Thoracic aorta (tissue), 2 donors: ENCODE measurements around the gene RPS15. TPM values are rescaled to one million over a fixed set of nuclear protein-coding genes. Genes with fewer than 3 reads are reported as not detected.
A peak's percentile ranks its signal among the peaks of the same experiment; 100 is the strongest.

Source experiments
- ATAC-seq: fragments of 150-250 bp; one replicate; pipeline ENCODE4 v1.8.0; 2017; ENCODE audit warnings: low read depth; ENCODE audit not compliant: insufficient number of reproducible peaks, low FRiP score
- DNase-seq: peaks from one replicate; pipeline ENCODE4 v3.0.0-alpha.2; 2020; ENCODE audit warnings: low spot score
- H3K27ac ChIP-seq, 2 donors: fragments of 200-600 bp; sonication (generic); 1 replicate in 1 of 2; 2 replicates in 1 of 2; pipeline ENCODE4 v1.5.1; 2016; ENCODE audit warnings: mild to moderate bottlenecking in 2 of 2, moderate library complexity in 2 of 2
- H3K27me3 ChIP-seq: fragments of 200-600 bp; sonication (generic); replicated peaks from 2 replicates; pipeline ENCODE4 v1.6.0; 2016; ENCODE audit warnings: mild to moderate bottlenecking; ENCODE audit not compliant: insufficient read depth
- H3K36me3 ChIP-seq: fragments of 200-600 bp; sonication (generic); one replicate; pipeline ENCODE4 v1.5.1; 2016
- H3K4me1 ChIP-seq, 2 donors: fragments of 200-600 bp; sonication (generic); 1 replicate in 1 of 2; 2 replicates in 1 of 2; pipeline versions ENCODE4 v1.5.1 to v1.6.0; 2016; ENCODE audit warnings: low read depth in 2 of 2, mild to moderate bottlenecking in 1 of 2; ENCODE audit not compliant: control insufficient read depth in 1 of 2
- H3K4me3 ChIP-seq: fragments of 200-600 bp; sonication (generic); 2 replicates; pipeline ENCODE4 v1.5.1; 2016; ENCODE audit warnings: mild to moderate bottlenecking
- H3K9me3 ChIP-seq: fragments of 200-600 bp; sonication (generic); 2 replicates; pipeline ENCODE4 v1.5.1; 2016
- total RNA-seq, 2 donors: library from RNA; depleted of rRNA; stranded (reverse); fragments of >200 nt; gene quantifications; one replicate each; pipeline versions ENCODE4 v1.1.0 to v1.2.3, GENCODE V29; 2016
- TF ChIP-seq, protein P1 (sequence below): fragments of 200-600 bp; sonication (generic); IDR thresholded peaks from one replicate; pipeline ENCODE4 v1.5.1; 2019; ENCODE audit warnings: antibody characterized with exemption

The RPS15 gene
- total RNA-seq, 2 donors from 2014 or later = 1,512 to 2,119 TPM

DNA sequence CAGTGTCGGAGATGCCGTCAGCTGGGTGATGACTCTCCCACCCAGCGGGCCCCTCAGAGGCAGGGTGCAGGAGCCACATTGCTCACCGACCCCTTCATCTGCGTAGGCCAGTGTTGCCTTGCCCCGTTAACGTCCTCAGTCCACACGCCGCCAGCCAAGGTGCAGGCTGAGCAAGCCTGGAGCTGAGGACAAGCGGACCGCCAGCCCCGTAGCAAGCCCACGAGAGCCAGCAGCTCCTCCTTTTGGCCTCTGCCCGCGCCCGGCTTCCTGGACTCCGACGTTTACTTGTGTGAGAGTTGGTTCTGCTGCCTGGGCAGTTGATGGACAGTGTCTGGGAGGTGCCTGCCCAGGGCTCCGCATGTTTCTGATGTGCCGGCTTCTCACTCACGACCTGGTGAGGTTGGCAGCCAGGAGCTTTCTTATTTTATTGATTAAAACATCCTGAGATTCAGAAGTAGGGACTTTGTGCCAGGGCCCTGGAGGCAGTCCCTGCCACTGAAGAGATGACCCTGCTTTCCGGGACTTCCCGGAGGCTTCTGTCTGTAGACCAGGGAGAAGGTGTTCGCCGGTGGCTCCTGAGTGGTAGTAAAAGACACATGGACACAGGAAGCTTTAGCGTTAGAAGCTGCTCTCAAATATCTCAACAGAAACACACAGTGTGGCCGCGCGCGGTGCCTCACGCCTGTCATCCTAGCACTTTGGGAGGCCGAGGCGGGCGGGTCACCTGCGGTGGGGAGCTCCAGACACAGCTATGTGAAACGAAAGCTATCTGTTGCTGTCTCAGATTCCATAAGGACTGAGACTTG lies 25.0 kb upstream of the RPS15 start:
- H3K4me3 ChIP-seq = no peak overlapping the region
- H3K27ac ChIP-seq = no peak overlapping the region
- H3K9me3 ChIP-seq = no peaks in the 10 kb centered on the region
- no peak for ATAC-seq
- no peak for DNase-seq
- peaks cover 48 to 80% of the 10 kb centered on the region in 2 donors for H3K4me1 ChIP-seq
- TF ChIP-seq, protein P1, sequence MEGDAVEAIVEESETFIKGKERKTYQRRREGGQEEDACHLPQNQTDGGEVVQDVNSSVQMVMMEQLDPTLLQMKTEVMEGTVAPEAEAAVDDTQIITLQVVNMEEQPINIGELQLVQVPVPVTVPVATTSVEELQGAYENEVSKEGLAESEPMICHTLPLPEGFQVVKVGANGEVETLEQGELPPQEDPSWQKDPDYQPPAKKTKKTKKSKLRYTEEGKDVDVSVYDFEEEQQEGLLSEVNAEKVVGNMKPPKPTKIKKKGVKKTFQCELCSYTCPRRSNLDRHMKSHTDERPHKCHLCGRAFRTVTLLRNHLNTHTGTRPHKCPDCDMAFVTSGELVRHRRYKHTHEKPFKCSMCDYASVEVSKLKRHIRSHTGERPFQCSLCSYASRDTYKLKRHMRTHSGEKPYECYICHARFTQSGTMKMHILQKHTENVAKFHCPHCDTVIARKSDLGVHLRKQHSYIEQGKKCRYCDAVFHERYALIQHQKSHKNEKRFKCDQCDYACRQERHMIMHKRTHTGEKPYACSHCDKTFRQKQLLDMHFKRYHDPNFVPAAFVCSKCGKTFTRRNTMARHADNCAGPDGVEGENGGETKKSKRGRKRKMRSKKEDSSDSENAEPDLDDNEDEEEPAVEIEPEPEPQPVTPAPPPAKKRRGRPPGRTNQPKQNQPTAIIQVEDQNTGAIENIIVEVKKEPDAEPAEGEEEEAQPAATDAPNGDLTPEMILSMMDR = no peak
- H3K36me3 ChIP-seq = peaks cover 4% of the 10 kb centered on the region
- H3K27me3 ChIP-seq = no peaks in the 10 kb centered on the region

DNA sequence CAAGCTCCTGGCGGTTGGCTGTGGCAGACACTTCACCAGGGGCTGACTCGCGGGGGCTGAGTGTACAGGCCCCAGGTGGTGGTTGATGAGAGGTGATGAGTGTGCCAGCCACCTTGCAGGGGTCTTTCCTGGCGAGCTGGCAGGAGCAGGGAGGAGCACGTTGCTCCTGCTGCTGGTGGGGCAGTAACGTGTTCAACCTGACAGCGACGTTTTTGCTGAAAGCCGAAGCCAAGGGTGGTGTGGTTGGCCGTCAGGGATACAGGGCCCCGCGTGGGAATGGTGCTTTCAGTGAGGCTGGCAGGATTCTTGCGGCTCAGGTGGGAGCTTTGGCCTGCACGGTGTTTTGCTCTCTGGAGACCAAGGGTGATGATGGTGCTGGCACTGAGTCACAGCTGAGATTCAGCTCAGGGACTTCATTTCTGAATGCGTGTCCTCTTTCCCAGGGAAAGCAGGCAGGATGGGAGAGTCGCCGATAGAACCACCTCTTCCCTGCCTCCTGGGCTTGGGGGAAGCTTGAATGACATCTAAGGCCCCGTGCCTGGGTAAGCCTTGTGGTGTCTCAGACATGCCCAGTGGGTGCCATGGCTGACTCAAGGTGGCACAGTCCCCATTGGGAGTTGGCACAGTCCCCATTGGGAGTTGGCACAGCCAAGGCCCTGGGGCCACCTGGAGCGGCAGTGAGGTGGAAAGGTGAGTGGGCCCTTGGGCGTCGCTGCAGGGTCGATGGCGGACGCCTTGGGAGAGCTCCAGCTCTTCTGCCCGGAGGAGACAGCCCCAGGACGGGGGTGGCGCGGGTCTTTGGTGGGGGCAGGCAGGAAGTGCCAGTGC lies 22.0 kb upstream of the RPS15 start:
- H3K4me1 ChIP-seq = peaks cover 26 to 55% of the 10 kb centered on the region in 2 donors
- H3K27me3 ChIP-seq = no peaks in the 10 kb centered on the region
- TF ChIP-seq, protein P1 = no peak
- DNase-seq = no peak
- ATAC-seq = no peak
- peak overlapping the region; percentile 50 for H3K4me3 ChIP-seq
- H3K9me3 ChIP-seq = no peaks in the 10 kb centered on the region
- peak overlapping the region; percentile 77 to 78 for H3K27ac ChIP-seq
- peaks cover 30% of the 10 kb centered on the region for H3K36me3 ChIP-seq

DNA sequence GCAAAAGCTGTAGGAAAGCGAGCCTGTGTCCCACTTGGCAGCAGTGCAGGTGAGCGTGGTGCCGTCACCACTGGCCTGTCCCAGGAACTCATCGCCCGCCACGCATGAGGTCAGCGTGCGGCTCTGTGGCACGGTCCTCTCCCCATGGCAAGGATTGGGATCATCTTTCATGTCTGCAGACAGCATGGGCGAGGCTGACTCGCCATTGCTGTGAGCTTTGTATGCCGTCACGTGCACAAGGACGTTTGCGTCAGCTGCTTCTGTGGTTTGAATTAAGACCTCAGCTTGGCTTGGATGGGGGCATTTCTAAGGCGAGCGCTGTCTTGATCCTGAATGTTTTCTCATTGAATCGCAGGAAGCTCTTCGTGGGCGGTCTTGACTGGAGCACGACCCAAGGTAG lies 21.1 kb upstream of the RPS15 start:
- H3K27ac ChIP-seq = peak overlapping the region in 1 of 2 donors; percentile 77
- DNase-seq (no peak), ATAC-seq (no peak)
- TF ChIP-seq, protein P1 = no peak
- H3K27me3 ChIP-seq = no peaks in the 10 kb centered on the region
- H3K4me1 ChIP-seq = peaks cover 20 to 46% of the 10 kb centered on the region in 2 donors
- H3K36me3 ChIP-seq = peaks cover 39% of the 10 kb centered on the region
- H3K4me3 ChIP-seq = no peak overlapping the region
- H3K9me3 ChIP-seq = no peaks in the 10 kb centered on the region

DNA sequence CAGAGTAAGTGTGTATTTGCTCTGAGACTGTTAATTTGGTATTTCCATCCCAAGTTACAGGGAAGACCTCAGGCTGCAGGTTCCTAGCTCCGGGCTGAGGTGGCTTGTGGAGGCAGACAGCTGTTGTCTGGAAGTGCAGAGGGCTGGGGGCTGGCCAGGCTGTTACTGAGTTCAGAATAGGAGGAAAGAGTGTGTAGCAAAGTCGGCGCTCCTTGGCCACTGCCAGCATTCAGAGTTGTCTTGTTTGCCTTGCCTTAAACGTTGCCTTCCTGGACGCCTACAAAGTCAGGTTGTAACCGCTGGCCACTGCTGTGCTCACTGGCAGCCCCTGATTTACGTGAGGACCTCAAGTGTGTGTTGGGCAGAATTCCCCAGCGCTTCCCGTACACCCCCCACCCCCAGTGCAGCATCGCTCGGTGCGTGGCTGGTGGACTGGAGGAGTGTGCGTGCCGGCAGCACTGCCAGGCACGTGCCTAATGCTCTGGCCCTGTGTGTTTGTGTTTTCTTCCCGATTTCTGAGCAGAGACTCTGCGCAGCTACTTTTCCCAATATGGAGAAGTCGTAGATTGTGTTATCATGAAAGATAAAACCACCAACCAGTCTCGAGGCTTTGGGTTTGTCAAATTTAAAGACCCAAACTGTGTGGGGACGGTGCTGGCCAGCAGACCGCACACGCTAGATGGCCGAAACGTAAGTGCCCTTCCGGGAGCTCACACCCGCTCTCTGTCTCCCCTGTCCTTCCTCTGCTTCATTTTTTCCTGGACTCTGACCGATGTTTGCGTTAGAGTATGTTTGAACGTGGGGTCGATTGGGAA lies 20.3 kb upstream of the RPS15 start:
- peaks cover 20 to 38% of the 10 kb centered on the region in 2 donors for H3K4me1 ChIP-seq
- peaks cover 46% of the 10 kb centered on the region for H3K36me3 ChIP-seq
- H3K27me3 ChIP-seq = no peaks in the 10 kb centered on the region
- H3K9me3 ChIP-seq = no peaks in the 10 kb centered on the region
- H3K27ac ChIP-seq = no peak overlapping the region
- no peak overlapping the region for H3K4me3 ChIP-seq
- DNase-seq = no peak
- no peak for ATAC-seq
- TF ChIP-seq, protein P1 = no peak

DNA sequence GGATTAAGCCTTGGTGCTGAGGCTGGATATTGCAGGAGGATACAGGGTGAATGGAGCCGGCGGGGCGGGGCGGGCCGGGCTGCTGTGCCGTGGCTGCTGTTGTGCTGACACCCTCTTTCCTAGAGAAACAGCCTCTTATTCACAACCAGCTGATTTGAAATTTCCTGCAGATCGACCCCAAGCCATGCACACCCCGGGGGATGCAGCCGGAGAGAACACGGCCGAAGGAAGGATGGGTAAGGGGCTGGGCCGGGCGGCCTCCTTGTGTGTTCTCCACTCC lies 19.8 kb upstream of the RPS15 start:
- Histone ChIP-seq H3K36me3 (peaks cover 52% of the 10 kb centered on the region), H3K4me3 (no peak overlapping the region), H3K27me3 (no peaks in the 10 kb centered on the region), H3K27ac (no peak overlapping the region), H3K9me3 (no peaks in the 10 kb centered on the region), H3K4me1 (peaks cover 20 to 33% of the 10 kb centered on the region in 2 donors)
- ATAC-seq (no peak), DNase-seq (no peak)
- TF ChIP-seq, protein P1 = no peak
